CD1c-positive myeloid dendritic cell (primary cell): ENCODE data around the gene PPARA.

Experiments
- DNase-seq: peaks from one replicate; pipeline ENCODE4 v3.0.0-alpha.2; 2016; ENCODE audit errors: extremely low spot score

Gene PPARA

DNA sequence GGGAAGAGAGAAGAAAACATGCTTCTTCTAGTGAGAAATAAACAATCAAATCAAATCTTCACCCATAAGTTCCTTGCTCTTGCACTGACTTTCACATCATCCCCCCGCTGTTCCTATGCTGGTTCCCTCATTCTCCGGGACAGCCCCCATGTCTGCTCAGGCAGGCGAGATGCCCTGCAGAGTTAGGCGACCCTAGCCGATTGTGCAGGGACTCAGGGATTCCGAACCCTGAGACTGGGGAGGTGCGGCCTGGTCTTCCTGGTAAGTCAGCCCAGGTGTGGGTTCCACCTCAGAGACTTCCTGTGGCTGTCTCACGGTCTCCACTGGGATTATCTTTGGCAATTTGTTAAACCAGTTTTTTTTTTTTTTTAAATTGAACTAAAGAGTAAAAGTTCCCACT, 124.1 kb downstream of the PPARA start:
- DNase-seq = no peak

DNA sequence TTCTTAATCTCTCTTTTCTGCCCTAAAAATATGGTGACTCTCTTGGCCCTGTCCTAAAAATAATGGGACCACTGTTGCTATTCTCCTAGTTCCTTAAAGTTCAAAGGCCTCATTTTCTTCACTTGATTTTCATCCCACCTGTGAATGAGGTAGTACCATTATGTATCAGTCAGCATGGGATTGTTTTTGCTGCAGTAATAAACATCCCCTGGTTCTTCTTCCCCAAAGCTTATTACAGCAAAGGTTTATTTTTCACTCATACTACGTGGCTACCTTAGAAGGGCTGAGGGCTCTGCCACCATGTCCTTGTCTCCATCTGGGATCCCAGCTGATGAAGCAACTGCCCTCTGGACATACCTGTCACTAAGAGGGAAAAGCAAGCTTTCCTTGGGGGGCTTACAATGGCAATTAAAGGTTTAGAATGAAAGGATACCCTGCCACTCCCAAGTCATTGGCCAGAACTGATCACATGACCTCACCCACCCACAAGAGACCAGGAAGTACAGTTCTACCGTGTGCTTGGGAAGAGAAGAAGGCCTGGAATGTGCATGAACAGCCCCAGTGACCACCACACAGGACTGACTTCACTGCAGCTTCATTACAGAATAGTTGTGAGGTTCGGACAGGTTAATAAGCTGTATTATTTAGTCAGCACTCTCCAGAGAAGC, 125.3 kb downstream of the PPARA start:
- DNase-seq = no peak

DNA sequence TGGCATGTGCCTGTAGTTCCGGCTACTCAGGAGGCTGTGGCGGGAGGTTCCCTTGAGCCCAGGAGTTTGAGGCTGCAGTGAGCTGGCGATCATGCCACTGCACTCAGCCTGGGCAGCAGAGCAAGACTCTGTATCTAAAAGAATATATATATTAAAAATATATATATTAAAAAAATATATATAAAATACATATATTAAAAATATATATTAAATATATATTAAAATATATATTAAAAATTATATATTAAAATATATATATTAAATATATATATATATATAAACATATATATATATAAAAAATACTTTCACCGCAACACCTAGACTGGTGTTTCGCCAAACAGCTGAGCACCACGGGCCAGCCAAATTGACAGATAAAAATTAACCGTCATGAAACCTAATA, 126.2 kb downstream of the PPARA start:
- DNase-seq = no peak

DNA sequence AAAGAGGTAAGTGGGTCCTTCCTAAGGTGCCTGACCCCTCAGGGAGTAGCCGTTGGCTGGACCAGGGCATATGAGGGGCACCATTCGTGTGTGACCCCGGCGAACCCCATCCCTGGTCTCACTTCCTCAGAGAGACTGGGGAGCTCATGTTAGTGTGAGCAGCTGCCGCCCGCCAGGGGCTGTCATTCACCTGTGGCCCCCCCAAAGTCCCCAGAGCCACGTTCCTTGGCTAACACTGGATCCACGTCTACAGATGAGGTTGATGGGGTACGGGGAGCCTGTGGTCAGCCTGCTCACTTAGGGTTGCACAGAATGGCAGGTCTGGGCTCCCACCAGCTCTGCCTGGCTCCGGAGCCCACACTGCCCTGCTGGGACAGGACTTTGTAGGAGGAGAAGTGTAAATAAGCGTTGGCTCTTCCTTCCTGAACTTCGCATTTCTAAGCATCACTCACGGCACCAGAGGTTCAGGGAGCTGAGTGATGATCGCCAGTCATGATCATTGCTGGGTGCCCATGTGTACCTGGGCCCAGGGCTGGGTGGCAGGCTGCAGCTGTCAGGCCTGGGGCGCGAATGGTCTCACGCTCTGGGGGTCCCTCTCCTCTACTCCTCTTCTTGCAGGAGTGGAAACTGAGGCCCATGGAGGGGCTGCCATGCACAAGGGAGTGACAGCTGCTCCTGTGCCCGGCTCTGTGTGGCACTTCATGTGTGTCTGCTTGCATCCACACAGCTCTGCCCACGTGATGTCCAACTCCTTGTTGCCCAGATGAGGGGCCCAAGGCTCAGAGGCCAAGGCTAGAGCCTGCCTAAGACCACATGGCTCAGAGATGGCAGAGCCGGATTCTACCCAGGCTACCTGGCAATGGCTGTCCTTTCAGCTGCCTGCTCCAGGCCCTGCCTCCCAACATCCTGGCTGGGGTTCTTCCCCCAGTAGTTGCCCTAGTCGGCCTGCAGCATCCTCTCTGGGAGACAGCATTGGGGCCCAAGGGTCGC, 128.6 kb downstream of the PPARA start:
- DNase-seq = no peak

DNA sequence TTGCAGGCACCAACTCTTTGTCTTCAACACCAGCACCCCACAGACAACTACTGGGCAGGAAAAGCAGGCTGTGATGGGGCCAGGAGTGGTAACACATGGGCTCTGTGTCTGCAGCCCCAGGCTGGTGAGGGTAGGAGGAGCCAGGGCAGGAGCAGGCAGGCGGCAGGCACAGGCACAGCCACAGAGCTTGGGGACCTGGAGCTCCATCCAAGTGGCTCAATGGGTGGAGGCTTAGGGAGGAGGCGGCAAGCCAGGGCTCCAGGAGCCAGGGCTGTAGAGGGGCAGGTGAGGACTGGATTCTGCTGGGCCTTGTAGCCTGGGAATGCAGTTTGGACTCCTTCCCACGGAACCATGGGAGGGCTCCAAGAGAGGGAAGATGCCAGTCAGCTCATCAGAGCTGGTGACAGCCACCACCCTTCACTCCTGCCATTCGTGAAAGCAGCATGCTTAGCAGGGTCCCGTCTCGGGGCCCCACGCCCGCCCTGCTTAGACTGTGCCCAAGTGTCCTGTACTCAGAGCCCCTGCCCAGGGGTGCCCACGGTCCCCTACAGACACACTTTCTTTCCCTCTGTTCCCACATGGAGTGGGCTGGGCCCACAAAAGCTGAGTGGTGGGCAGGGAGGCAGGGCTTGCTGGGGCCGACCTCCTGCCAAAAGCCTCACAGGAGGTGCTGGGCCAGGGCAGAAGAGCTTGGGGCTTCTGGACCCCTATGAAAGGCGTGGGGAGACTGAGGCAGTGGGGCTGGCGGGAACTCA, 129.9 kb downstream of the PPARA start:
- no peak for DNase-seq

DNA sequence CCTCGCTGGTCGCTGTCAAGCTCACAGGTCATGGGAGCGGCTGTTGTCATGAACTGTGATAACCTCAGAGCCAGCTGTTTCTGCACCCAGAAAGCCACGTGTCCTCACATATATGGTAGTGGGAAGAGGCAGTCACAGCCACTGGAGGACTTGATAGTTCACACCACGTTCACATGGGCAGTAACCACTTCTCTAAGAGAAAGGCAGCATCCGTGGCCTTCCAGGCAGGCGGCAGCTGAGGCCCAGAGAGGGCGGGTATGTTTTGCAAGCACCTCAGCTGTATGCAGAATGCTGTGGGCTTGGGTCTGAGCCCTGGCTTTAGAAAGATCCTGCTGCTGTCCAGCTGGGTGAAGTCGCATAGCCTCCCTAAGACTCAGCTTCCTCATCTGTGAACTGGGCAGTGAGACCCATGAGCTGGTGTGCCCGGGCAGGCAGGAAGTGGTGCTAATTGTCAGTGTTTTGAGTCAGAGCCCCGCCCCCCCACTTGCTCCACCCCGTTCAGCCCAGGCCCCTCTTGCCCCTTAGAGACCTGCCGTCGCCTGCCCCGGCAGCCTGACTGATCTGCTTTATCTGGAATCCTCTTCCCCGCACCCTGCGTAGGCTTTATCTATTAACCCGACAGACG, 130.8 kb downstream of the PPARA start:
- DNase-seq = no peak

DNA sequence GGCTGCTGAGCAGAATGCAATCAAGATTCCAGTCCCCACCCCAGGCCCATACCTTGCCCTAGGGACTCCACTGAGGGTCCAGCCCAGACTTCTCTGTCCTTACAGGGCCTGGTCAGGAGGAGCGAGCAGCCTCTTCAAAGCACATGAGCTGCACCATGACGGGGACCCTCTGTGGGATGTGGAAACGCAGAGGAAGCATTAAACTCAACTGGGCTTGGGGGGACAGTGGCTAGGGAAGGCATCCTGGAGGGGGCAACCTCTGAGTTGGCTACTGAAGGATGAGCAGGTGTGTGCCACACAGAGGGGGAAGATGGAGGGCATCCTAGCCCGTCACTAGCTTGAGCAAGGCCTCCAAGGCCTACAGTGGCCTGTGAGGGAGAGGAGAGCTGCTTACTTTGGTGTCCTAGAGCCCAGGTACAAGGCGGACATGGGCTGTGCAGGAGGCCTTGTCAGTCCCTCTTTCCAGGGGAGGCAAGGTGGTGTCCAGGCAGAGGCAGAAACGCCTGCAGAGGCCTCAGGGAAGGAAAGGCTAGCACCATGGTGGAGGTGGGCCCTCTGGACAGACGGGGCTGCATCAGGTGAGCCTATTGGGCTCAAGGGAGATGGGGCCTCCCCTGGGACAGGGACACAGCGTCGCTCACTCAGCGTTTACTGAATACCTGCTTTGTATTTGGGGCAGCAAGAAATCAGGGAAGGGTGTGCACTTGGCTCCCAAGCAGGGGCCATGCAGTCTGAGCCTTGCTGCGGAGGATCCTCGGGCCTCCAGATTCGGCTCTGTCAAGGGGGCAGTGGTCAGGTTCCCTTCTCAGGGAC, 131.7 kb downstream of the PPARA start:
- DNase-seq = no peak

DNA sequence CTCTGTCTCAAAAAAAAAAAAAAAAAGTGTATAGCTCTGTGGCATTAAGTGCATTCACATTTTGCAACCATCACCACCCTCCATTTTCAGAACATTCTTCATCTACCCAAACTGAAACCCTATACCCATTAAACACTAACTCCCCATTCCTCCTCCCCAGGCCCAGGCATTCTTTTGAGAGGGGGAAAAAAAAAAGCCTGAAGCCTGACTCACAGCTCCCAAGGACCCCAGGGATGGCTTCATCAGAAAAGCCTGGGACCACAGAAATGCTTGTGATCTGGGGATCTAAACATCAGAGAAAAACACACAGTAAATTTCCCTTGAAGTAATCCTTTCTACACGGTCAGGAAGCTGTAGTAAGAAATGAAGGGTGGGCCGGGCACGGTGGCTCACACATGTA, 135.7 kb downstream of the PPARA start:
- DNase-seq = no peak

DNA sequence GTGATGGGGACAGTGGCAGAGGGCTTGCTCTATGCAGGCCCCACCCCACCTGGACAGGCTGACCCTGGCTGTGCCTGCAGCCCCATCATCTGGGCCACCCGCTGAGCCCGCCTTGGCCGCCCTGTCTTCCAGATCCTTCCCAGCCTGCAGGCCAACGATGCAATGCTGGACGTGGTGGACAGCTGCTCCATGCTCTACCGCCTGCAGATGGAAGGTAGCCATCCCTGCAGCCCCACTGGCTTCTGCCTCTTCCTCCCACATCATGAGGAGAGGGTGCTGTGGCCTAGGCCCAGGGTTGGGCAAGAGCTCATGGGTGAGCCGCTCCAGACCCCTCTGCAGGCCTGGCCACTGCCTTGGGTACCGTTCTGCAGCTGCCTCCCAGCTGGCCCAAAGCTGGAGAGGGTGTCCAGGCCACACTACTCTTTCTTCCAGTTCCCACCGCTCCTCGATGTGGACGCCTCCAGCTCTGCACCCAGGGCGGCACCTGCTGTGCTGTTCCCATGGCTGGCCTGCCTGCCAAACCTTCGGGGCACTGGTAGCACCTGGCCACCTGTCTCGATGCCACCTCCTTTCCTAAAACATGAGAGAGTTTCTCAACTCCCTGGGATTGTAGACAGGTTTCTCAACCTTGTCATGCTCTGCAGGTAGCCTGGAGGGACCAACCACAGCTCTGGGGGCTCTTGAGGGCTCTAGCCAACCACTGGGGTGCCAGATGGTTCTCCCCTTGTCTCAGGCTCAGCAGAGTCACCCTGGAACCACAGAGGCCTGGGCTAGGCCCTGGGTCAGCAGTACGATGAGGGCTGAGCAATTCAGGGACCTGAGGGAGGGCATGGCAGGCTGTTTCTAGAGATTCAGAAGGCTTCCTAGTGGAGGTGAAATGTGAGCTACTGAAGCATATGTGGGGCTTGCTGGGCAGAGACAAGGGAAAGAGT, 136.9 kb downstream of the PPARA start:
- DNase-seq = no peak

DNA sequence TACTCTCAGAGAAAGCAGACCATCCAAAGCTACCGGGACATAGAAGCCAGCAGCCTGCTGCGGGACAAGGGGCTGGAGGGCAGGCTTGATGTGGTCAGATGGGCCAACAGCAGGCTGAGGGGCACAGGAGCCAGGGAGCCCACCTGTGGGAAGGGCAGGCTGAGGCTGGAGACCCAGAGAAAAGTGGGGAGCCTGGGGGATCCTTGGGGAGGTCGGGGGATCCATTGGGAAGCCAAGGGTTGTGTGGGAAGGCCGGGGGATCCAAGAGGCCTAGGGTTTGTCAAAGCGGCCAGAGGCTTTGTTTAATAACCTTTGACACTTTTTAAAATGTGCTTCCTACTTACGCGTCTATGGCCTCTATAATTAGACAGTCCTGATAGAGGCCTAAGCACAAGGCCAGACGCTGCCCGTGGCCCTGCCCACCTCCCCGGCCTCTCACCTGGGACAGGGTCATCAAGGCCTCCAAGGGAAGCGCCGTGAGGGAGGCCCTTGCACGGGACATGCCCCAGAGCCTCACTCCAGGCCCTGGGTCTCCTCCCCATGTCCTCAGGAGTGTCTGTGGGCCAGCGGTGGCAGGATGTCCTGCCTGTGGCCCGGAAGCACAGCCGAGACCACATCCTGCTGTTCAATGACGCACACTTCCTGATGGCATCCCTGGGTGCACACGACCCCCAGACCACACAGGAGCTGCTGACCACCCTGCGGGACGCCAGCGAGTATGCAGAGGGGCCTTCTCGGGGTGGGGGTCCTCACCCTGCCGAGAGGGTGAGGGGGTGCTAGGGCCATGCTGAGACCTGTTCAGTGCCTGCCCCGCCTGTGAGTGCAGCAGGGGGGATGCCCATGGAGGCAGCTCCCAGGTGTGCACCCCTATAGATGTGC, 137.8 kb downstream of the PPARA start:
- peak; percentile 4 for DNase-seq

DNA sequence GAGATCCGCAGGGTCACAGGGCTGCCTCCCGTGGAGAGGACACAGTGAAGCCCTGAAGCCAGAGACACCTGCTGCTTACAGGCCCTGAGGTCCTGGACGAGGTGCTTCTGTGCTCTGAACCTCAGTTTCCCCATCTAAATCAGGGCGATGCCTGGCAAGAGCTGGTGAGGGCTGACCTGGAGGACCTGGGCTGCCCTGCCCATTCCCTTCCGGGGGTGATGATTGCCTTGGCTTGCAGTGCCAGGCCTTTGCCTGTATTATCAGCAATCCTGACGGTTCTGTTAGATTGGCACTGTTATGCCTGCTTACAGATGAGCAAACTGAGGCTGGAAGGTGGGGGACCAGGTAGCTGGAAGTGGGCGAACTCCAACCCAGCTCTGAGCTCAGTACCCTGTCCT, 138.5 kb downstream of the PPARA start:
- no peak for DNase-seq

DNA sequence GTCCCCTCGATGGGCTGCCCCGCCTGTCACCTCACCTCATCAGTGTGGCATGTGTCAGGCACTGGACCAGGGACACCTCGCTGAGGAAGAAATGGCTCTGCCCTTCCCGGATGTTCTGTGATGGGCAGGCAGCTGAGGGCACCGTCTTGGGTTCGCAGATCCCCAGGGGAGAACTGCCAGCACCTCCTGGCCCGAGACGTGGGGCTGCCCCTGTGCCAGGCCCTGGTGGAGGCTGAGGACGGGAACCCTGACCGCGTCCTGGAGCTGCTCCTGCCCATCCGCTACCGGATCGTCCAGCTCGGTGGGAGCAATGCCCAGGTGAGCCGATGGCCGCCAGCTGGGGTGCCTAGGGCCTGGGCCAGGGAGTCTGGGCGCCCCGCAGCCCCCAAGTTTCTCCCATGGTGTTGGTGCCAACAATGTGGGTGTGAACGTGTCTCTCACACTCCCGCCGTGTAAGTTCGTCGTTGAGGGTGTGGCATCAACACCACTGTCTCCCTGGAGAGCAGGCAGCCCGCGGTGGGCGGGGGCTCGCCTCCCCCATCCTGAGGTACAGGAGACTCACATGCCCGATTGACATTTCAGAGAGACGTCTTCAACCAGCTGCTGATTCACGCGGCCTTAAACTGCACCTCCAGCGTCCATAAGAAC, 139.0 kb downstream of the PPARA start:
- no peak for DNase-seq

DNA sequence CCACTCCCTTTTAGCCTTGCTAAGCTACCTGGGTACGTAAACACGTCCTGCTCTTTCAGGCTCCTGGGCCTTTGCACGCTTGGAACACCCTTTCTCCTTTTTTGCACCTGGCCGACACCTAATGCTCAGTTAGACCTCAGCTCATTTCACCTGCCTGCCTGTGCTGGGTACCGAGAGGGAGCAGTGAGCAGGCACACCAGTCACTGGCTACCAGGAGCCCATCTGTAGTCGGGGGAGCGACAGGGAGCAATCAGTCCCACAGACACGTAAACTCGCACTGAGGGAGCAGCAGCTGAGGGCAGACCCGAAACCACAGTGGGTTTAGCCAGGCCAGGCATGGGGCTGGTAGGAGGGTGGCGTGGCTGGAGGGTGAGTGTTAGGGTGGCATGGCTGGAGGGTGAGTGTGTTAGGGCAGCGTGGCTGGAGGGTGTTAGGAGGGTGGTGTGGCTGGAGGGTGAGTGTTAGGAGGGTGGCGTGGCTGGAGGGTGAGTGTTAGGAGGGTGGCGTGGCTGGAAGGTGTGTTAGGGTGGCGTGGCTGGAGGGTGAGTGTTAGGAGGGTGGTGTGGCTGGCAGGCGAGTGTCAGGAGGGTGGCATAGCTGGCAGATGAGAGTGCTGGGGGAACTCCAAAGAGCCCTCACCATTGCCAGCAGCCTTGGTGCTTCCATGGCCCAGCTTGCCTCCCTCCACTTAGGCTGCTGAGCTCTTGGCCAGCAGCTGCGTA, 140.0 kb downstream of the PPARA start:
- DNase-seq = no peak

DNA sequence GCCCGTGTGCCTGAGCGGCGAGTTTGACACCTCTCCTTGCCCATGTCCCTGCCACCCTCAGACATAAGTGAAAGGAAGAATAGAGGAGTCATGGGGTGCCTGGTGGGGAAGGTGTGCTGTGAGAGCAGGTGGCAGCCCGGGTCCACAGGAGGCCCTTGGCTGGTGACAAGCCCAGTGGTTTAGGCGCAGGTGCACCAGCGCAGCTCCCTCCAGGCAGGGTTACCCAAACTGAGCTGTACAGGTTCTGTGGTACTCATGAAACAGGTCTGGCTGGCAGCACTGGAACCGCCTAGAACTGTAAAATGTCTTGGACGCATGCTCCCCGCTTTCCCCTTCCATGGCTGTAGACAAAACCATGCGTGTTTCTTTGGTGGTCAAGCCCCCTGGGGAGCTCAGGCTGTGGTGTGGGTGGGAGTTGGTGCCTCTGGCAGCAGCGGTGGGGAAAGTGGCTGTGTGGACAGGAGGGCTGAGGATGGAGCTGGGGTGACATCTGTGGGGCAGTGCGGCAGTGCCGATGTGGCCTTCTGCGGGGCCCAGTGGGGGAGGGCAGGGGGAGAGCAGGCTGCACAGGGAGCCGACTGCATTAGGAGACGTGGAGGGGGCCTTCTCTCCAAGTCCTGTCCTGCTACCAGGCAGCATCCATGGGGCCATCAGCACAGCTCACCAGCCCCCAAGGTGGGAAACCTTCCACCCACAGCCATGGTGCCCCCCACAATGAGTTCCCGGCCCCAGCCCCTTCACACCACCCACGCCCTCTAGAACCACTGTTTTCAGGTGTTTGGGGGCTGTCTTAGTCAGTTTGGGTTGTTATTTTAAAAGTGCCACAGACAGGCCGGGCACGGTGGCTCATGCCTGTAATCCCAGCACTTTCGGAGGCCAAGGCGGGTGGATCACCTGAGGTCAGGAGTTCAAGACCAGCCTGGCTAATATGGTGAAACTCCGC, 140.8 kb downstream of the PPARA start:
- no peak for DNase-seq

DNA sequence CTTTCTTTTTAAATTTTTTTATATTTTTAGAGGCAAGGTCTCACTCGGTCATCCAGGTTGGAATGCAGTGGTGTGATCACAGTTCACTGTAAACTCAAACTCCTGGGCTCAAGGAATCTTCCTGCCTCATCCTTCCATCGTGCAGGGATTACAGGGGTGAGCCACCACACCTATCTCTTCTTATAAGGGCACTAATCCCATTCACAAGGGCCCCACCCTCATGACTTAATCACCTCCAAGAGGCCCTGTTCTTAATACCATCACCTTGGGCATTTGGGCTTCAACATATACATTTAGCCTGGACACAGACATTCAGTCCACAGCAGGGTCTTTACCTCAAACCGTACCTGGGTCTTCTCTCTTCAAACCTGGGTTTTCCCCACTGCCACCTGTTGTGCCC, 141.8 kb downstream of the PPARA start:
- DNase-seq = no peak

DNA sequence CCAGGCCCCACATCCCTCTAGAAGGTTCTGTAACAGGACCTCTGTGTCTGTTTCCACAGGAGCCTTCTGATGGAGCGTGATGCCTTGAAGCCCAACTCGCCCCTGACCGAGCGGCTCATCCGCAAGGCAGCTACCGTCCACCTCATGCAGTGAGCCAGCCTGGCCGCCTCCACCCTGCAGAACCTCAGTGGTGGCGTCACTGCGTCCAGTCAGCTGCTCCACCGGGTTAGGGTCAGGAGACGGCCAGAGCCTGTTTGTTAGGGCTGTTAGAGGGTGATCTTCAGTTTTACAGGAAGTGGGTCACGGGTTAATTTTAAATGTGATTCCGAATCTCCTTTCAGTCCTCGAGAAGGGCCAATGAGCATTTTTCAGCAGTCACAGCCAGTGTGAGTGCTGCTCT, 142.4 kb downstream of the PPARA start:
- DNase-seq = peak; percentile 36
